ENCODE measurements around the gene FH.

Gene FH

GRCh38 chr1:241519308-241520079 is at the start of gene FH:
TSS of gene FH (minus strand) at chr1:241519755. CDS start at chr1:241519722, 33 bp downstream.
- DNase-seq, result peak; percentile 97

DNA sequence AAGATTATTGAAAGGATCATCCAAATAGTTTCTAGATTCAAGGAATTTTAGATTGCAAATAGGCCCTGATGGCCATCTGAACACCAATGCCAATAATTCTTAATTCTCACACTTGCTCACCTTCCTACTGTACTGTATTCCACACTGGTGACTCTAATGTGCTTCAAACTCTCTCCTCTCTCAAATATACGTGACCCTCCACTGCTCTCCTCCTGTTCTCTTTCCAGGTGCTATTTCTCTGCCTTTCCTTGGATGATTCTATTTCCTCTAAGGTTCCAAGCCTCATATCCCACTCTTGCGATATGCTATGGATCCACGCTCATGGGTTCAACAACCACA is 41.3 kb upstream of the FH start:
- no peak for DNase-seq

DNA sequence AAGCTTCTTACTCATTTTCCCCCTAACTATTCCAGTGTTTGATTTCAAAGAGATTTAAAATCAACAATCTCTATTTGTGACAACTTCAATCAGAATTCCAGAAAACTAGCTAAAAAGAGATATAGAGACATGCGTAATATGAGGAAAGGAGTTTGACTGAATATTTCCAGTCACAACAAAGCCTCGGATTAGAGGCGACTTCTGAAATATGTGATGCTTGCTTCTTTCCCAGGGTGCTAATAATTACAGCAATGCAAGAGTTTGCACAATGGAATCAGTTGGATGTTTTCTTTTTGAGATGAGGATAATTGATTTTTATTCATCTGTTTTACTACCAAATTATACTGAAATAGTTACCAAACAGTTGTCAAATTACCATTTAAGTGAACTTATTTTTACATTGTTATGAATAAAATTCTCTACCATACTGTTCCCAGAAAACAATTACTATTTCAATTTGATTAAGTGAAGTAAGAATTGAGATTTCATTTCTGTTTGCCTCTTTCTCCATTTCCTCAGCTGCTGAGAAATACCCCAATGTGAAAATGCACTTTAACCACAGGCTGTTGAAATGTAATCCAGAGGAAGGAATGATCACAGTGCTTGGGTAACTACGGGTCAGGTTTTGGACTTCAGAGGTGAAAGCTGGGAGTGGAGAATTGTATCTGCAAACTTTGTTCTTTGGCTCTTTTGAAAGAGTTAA is 40.7 kb upstream of the FH start:
- no peak for DNase-seq

DNA sequence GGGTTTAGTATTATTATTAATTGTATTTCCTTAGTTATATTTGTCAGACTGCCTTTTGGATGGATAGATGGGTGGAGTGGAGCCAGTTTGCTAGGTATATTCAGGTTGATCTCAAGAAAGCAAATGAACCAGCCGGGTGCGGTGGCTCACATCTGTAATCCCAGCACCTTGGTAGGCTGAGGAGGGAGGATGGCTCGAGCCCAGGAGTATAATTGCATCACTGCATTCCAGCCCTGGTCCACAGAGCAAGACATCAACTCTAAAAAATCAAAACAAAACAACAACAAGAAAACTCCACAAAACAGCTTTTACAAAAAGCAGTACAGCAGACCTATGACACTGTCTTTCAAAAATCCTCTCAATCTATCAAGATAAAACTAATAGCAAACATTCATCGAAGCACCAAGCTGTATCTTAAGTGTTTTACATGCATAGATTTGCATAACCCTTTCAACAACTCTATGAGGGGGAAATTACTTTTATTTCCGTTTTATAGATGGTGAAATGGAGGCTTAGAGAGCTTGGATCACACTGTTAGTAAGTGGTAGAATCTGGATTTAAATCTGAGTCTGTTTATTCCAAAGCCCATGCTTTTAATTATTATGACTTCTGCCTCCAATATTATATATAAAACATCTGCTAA is 38.1 kb upstream of the FH start:
- no peak for DNase-seq

DNA sequence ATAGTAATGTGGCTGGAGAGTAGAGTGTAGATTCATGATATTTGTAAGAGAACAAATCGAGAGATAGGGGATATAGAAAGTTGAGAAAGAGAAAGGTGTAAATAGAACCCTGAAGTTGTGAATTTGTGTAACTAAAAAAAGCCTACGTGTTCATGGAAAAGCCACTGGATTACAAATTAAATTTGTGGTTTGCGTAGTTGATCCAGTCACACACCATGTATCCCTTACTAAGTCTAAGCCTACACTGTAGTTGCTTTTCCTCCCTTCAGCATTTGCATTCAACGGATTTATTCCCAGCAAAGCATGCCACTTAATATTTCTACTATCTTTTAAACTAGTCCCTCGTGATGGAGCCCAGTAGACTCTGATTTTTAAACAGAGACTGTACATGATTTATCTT is 37.5 kb upstream of the FH start:
- DNase-seq, result no peak

DNA sequence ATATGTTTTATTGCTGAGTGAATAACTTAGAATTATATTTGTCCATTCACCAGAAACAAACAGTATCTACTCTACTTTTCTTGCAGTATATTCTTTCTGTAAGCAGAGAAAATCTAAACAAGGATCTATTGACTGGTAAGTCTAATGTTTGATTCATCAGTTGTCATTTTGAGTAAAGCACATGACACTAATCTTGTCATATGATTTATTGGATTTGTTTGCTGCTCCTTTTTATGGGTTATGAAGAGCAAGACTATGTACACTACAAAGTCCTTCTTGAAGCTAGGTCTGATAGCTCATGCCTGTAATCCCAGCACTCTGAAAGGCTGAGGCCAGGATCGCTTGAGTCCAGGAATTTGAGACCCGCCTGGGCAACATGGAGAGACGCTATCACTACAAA is 36.0 kb upstream of the FH start:
- DNase-seq, result no peak

DNA sequence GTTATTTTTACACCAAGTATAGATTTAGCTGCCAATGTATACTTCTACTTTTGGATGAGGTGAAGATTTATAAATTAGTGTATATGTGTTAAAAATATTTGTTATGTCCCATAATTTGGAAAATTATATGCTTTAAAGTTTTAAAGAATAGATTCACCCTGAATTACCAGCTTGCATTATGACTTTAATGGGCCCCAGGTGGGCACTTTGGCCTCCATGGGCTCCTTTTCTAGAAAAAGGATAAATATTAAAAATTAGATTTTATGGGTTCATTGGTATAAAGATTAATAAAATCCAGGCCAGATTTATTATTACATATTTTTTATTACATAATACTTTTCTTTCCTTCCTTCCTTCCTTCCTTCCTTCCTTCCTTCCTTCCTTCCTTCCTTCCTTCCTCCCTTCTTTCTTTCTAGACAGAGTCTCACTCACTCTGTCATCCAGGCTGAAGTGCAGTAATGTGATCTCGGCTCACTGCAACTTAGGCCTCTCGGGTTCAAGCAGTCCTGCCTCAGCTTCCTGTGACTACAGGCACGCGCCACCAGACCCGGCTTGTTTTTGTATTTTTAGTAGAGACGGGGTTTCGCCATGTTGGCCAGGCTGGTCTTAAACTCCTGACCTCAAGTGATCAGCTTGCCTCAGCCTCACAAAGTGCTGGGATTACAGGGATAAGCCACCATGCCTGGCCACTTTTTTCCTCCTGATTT is 34.5 kb upstream of the FH start:
- no peak for DNase-seq

- no peak for DNase-seq
Observed at GRCh38 chr1:241551759-241552638, 32.4 kb upstream of the FH start.

- no peak for DNase-seq
Observed at GRCh38 chr1:241550318-241550717, 30.8 kb upstream of the FH start.

DNA sequence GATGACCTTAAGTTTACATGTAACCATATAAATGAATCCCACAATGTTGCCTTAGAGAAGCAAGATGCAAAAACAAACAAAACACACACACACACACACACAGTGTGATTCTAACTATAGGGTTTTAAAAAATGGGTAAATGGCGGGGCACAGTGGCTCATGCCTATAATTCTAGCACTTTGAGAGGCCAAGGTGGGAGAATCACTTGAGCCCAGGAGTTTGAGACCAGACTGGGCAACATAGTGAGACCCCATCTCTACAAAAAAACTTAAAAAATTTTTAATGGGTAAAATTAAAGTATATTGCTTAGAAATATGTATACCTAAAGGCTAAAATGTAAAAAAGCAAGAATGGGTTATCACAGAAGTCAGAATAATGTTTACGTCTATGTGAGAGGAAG is 28.5 kb upstream of the FH start:
- no peak for DNase-seq

- DNase-seq, result no peak
Observed at GRCh38 chr1:241542199-241542907, 22.8 kb upstream of the FH start.

- DNase-seq, result no peak
Observed at GRCh38 chr1:241536969-241537368, 17.4 kb upstream of the FH start.

- no peak for DNase-seq
Observed at GRCh38 chr1:241536304-241536703, 16.7 kb upstream of the FH start.

- DNase-seq, result no peak
Observed at GRCh38 chr1:241533326-241534115, 14.0 kb upstream of the FH start.

DNA sequence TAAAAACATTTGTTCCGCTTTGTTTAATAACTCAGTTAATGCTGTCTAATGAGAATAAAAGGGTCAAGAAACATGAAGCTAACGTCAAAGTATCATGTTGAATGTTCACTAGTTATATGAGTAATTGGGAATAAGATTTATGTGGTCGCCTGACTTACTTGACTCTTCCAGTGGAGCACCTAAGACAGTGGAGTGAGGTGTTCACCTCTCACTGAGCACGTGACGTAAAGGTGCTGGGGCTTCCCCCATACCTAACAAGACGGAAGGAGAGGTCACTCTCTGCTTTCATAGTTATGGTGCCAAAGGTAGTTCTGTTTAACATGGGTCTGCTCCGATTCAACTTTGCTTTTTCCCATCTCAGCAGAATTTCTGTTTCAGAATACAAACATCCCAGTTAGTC is 13.3 kb upstream of the FH start:
- no peak for DNase-seq

DNA sequence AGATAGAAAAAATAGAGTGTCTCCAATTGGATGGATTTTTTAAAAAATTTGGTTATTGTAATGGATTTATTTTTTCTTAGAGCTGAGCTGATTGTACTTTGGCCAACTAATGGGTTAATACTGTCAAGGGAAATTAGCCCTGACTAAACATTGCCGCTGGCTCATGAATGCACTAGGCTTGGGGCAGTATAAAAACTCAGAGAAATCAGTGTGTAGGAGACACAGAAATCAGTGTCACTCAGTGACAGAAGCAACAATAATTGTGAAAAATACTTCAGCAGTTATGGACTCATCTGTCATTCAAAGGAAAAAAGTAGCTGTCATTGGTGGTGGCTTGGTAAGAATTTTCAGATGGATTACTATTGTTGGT is 12.6 kb upstream of the FH start, which contains the start of gene KMO:
KMO (plus strand) TSS at position 217 of the 370 bp plus-strand sequence; CDS start at position 284, 67 bp downstream.
- DNase-seq, result no peak

GRCh38 chr1:241531195-241532161 is 11.9 kb upstream of the FH start:
- DNase-seq, result peak; percentile 36

DNA sequence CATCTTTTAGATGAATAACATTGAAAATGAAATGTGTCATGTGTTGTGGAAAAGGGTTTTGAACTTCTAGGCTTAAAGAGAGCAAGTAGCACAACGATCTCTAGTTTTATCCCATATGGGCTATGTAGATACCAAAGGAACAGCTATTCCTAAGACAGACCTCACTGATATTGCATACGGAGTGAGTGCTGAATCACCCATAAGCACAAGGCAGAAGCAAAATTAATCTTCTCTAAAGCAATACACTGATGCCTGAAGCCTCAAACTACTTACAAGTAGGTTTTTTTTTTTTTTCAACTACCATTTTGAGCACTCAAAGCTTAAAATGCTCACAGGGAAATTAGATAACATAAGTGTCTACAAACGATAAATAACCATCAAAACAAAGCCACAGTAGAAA is 7.6 kb upstream of the FH start:
- DNase-seq, result no peak

GRCh38 chr1:241525026-241525425 is 5.5 kb upstream of the FH start:
- no peak for DNase-seq

- no peak for DNase-seq
Observed at GRCh38 chr1:241521718-241522117, 2.2 kb upstream of the FH start.
